Activated B cell treated with CpG ODN at 0.5 μM for 24 hours (primary cell): ENCODE results near the gene CCDC85B. TPM values are rescaled to one million over a fixed set of nuclear protein-coding genes. Genes with fewer than 3 reads are reported as not detected.

Experiments
- ATAC-seq: fragments of 200-7000 bp; cut with Tn5 transposase; one replicate; pipeline ENCODE4 v1.10.0; 2021; ENCODE audit warnings: low read depth, mild to moderate bottlenecking, moderate library complexity
- CTCF ChIA-PET: fragments of 350-600 bp; sonication (Branson Sonifier 250); formaldehyde crosslinking; loops from one replicate; lab custom pipeline; 2021; ENCODE audit warnings: antibody characterized with exemption; lab: Charles Lee
- POLR2A ChIA-PET: fragments of 350-600 bp; sonication (Branson Sonifier 250); formaldehyde crosslinking; loops from one replicate; lab custom pipeline; 2021; ENCODE audit warnings: antibody characterized with exemption; lab: Charles Lee
- DNase-seq: peaks from one replicate; pipeline ENCODE4 v3.0.0; 2022
- H3K27ac Mint-ChIP-seq: one replicate; pipeline ENCODE4 v1.8.0; 2020; ENCODE audit warnings: mixed read lengths
- H3K27me3 Mint-ChIP-seq: one replicate; pipeline ENCODE4 v1.8.0; 2021; ENCODE audit warnings: mixed read lengths
- H3K36me3 Mint-ChIP-seq: one replicate; pipeline ENCODE4 v1.8.0; 2021; ENCODE audit warnings: low read depth, mixed read lengths
- H3K4me1 Mint-ChIP-seq: one replicate; pipeline ENCODE4 v1.8.0; 2021; ENCODE audit warnings: mixed read lengths
- H3K4me3 Mint-ChIP-seq: one replicate; pipeline ENCODE4 v1.8.0; 2020; ENCODE audit warnings: mild to moderate bottlenecking, mixed read lengths
- H3K9me3 Mint-ChIP-seq: one replicate; pipeline ENCODE4 v1.8.0; 2020; ENCODE audit warnings: mixed read lengths
- intact Hi-C: fragments of 100-400 bp; cut with micrococcal nuclease; formaldehyde crosslinking; loops from one replicate; pipeline ENCODE4 v1.15.1; 2024
- total RNA-seq: library from RNA; stranded (reverse); gene quantifications from 2 replicates; pipeline ENCODE4 v1.2.3, GENCODE V29; 2022
- TF ChIP-seq, protein P1 (sequence below): fragments of 200-600 bp; IDR thresholded peaks from one replicate; pipeline ENCODE4 v1.8.0; 2022; ENCODE audit warnings: antibody characterized with exemption, mild to moderate bottlenecking

CCDC85B gene
- total RNA-seq, 1 donor from 2014 or later, result 21.6 TPM

DNA sequence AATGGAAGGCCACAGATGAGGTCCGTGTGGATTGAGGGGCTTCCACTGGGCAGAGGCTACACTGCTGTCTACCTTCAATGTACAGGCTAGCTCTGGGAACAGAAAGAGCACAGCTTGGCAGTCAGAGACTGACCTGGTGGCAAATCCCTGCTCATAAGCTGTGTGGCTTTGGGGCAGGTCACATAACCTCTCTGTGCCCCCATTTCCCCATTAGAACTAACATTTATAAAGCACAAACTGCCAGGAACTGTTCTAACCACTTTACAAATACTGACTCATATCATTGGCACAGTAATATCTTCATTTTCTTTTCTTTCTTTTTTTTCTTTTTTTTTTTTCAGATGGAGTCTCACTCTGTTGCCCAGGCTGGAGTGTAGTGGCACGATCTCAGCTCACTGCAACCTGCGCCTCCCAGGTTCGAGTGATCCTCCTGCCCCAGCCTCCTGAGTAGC is 6.6 kb downstream of the CCDC85B start:
- intact Hi-C loops, result no loop called here
- Mint-ChIP-seq H3K27ac (no peak overlapping the region), H3K4me3 (no peak overlapping the region), H3K9me3 (no peaks in the 10 kb centered on the region), H3K4me1 (peaks cover 37% of the 10 kb centered on the region), H3K36me3 (no peaks in the 10 kb centered on the region), H3K27me3 (peaks cover 2% of the 10 kb centered on the region)
- ATAC-seq (no peak), DNase-seq (no peak)
- ChIA-PET CTCF (interaction anchor here (1.2 to 2.7 kb wide), 2 partner anchors 9 to 12 kb away, joined by 3 to 10 read pairs; partner anchors contain the start of gene FIBP), POLR2A (interaction anchor here (1.7 to 2.2 kb wide), 2 partner anchors 8 to 22 kb away, joined by 5 to 17 read pairs; partner anchors contain the start of genes C11orf68, DRAP1 and FIBP)
- TF ChIP-seq, protein P1, sequence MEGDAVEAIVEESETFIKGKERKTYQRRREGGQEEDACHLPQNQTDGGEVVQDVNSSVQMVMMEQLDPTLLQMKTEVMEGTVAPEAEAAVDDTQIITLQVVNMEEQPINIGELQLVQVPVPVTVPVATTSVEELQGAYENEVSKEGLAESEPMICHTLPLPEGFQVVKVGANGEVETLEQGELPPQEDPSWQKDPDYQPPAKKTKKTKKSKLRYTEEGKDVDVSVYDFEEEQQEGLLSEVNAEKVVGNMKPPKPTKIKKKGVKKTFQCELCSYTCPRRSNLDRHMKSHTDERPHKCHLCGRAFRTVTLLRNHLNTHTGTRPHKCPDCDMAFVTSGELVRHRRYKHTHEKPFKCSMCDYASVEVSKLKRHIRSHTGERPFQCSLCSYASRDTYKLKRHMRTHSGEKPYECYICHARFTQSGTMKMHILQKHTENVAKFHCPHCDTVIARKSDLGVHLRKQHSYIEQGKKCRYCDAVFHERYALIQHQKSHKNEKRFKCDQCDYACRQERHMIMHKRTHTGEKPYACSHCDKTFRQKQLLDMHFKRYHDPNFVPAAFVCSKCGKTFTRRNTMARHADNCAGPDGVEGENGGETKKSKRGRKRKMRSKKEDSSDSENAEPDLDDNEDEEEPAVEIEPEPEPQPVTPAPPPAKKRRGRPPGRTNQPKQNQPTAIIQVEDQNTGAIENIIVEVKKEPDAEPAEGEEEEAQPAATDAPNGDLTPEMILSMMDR, result no peak

DNA sequence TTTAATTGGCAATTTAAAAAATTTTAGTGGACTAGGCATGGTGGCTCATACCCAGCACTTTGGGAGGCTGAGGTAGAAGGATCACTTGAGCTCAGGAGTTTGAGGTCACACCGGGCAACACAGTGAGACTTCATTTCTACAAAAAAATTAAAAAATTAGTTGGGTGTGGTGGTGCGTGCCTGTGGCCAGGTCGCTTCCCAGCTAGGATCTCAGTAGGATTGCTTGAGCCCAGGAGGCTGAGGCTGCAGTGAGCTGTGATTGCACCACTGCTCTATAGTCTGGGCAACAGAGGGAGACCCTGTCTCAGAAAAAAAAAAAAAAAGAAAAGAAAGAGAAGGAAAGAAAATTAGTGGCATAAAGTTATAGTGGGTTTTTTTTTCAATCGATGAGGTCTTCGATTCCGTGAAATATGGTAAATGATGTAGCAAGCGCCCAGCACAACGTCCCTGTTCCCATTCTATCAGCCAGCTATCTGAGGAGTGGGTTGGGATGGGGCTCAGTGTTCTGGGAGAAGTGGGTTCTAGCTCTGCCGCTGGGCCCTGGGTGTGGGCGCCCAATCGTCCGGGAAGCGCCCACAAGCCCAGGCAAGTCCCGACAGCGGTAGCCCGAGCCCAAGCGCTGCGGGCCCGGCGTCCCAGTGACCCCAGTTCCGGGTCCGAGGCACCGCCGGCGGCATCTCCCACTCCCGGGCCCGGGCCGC is 8.3 kb downstream of the CCDC85B start:
- POLR2A ChIA-PET, result interaction anchor here (0.7 to 2.4 kb wide), 11 partner anchors 9 to 303 kb away, joined by 3 to 21 read pairs (median 6); partner anchors contain the start of genes C11orf68, CCDC85B, DRAP1 and FIBP

DNA sequence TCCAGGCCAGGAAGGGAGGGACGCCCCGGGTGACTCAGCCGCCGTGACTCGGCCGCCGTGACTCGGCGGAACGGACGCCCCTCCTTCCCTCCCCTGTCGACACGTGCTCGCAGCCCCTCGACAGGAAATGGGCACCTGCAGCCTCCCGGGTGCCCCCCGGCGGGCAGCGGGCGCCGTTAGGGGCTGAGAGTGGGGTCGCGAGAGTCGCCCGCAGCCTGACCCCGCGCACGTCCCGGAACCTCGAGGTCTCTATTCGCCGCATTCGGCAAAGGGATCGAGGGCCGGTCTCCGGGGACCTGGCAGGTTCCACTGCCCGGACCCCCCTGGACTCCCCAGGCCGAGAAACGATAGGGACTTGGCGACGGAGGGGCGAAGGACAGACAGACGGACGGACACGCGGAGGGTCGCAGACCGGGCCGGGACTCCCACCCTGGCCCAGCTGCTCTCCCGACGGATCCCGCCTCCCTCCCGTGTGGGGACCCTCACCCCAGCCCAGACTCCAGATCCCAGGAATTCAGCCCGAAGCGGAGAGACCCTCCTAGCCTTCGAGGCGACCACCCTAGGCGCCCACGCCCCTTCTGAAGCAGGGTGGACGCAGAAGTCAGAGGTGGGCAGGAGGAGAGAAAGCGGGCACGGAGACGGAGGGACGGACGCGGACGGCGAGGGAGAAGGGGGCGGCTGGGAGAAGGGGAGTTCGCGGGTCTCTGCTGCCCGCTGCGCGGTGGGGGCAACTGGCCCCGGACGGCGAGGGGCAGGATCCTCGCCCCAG is 9.1 kb downstream of the CCDC85B start:
- POLR2A ChIA-PET, result interaction anchor here (0.7 to 2.9 kb wide), 11 partner anchors 9 to 188 kb away, joined by 3 to 49 read pairs (median 9); partner anchors contain the start of genes C11orf68, CCDC85B, DRAP1 and FIBP
- H3K9me3 Mint-ChIP-seq, result no peaks in the 10 kb centered on the region
- DNase-seq, result peak; percentile 53
- no peaks in the 10 kb centered on the region for H3K36me3 Mint-ChIP-seq
- H3K27ac Mint-ChIP-seq, result no peak overlapping the region
- peaks cover 13% of the 10 kb centered on the region for H3K4me1 Mint-ChIP-seq
- intact Hi-C loops, result loop anchor here (1.0 kb wide), 2 partner anchors 9 to 20 kb away; partner anchors contain the start of genes C11orf68, CCDC85B and DRAP1
- peak; percentile 15 for ATAC-seq
- TF ChIP-seq, protein P1, result no peak
- CTCF ChIA-PET, result interaction anchor here (2.7 kb wide), 1 partner anchor 9 kb away, joined by 11 read pairs; the partner anchor contains the start of gene CCDC85B
- peak overlapping the region; percentile 69 for H3K4me3 Mint-ChIP-seq
- peaks cover 2% of the 10 kb centered on the region for H3K27me3 Mint-ChIP-seq

More for the DNA sequence above, 8.3 kb downstream of the CCDC85B start:
- ATAC-seq (no peak), DNase-seq (no peak)
- no peaks in the 10 kb centered on the region for H3K36me3 Mint-ChIP-seq
- peaks cover 2% of the 10 kb centered on the region for H3K27me3 Mint-ChIP-seq
- peak overlapping the region; percentile 70 for H3K4me3 Mint-ChIP-seq
- intact Hi-C loops, result no loop called here
- TF ChIP-seq, protein P1, result no peak
- no peaks in the 10 kb centered on the region for H3K9me3 Mint-ChIP-seq
- CTCF ChIA-PET, result interaction anchor here (1.0 to 2.7 kb wide), 3 partner anchors 10 to 39 kb away, joined by 3 to 11 read pairs (median 10); partner anchors contain the start of genes CCDC85B and FIBP
- no peak overlapping the region for H3K27ac Mint-ChIP-seq
- peaks cover 19% of the 10 kb centered on the region for H3K4me1 Mint-ChIP-seq

DNA sequence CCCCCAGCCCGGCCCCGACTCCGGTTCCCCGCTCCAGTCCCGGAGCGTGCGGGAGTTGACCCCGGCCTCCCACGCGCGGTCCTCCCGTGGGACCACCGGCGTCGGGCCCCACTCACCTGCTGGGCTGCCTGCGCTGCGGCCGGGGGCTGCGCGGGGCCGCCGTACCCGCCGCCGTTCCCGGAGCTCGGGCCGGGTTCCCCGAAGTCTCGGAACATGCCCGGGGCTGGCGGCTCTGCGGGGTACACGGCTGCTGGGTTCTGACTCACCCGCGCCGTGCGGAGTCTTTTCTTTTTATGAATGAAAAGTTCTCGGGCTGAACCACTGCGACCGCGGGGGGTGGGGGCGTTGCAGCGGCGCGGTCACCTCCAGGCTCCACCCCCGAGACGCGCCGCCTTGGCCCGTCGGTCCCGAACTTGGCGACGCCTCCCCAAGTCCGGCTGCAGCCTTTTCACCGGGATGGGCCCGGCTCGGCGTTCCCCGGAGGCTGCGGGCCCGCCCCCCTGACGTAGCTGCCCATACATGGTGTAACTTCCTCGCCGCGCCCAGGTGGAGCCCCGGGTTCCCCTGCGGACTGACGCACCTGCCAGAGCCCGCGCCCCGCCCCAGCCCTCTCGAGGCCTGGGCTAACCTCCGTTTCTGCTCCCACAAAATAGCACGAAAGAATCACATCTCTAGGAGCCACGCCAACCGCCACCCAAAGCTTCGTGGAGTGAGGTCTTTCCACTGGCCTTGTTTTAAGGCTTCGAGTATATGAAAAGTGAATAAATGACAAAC is 9.8 kb downstream of the CCDC85B start, which contains the start of gene FOSL1:
TSS of gene FOSL1 (minus strand) at position 264 of the 774 bp plus-strand sequence. CDS start at position 215, 49 bp downstream.
- peak within 1 kb of the TSS; percentile 72 for H3K4me3 Mint-ChIP-seq
- TF ChIP-seq, protein P1, result no peak
- no peaks in the 10 kb centered on the region for H3K36me3 Mint-ChIP-seq
- H3K9me3 Mint-ChIP-seq, result no peaks in the 10 kb centered on the region
- H3K4me1 Mint-ChIP-seq, result peaks cover 13% of the 10 kb centered on the region
- no peak within 1 kb of the TSS for H3K27ac Mint-ChIP-seq
- DNase-seq (peak; percentile 82), ATAC-seq (peak; percentile 90)
- ChIA-PET CTCF (interaction anchor here (1.0 to 2.7 kb wide), 3 partner anchors 10 to 16 kb away, joined by 6 to 11 read pairs (median 9); partner anchors contain the start of genes CCDC85B and FIBP), POLR2A (interaction anchor here (0.5 to 2.9 kb wide), 14 partner anchors 10 to 334 kb away, joined by 3 to 49 read pairs (median 4); partner anchors contain the start of genes C11orf68, CCDC85B, CTSW and DRAP1)
- intact Hi-C loops, result loop anchor here (1.0 kb wide), 2 partner anchors 10 to 19 kb away; partner anchors contain the start of genes C11orf68, CCDC85B and DRAP1
- peaks cover 2% of the 10 kb centered on the region for H3K27me3 Mint-ChIP-seq
